GM12865 (cell line): ENCODE data around the gene BCAS1.
"Not testable (repeated sequence)": the region's sequence is repeated elsewhere in the genome, so short reads cannot be mapped to it uniquely, and the experiment has no call there.

Experiments used
- DNase-seq: peaks from one replicate; pipeline ENCODE4 v3.0.0; 2010; ENCODE audit warnings: low read depth
- H3K4me3 ChIP-seq: 2 replicates; pipeline ENCODE4 v1.5.1; 2011; ENCODE audit warnings: mild to moderate bottlenecking, low read depth, low read length, control low read depth
- TF ChIP-seq, protein P1 (sequence below): IDR thresholded peaks from 2 replicates; pipeline ENCODE4 v1.5.1; 2011; ENCODE audit warnings: low read length, control low read depth, low read depth, inconsistent platforms; ENCODE audit not compliant: insufficient read depth; ENCODE audit errors: missing control alignments

The BCAS1 gene

DNA sequence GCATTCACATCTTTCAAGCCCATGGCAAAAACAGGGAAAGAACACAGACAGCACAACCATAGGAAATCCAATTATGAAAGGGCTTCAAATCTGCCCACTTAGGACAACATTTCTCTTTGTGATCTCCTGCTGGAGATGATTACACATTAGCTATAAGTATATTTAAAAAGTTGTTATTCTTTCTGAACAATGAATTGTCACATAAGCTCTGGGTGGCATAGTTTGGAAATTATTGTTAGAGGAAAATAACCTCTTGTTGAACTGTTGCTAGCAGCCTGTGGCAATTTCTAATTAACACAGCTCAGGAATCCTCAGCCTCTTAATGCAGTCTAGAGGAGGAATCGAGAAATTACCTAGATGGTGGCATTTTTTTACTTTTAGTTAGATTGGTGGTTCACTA is 54.9 kb downstream of the BCAS1 start:
- TF ChIP-seq, protein P1, sequence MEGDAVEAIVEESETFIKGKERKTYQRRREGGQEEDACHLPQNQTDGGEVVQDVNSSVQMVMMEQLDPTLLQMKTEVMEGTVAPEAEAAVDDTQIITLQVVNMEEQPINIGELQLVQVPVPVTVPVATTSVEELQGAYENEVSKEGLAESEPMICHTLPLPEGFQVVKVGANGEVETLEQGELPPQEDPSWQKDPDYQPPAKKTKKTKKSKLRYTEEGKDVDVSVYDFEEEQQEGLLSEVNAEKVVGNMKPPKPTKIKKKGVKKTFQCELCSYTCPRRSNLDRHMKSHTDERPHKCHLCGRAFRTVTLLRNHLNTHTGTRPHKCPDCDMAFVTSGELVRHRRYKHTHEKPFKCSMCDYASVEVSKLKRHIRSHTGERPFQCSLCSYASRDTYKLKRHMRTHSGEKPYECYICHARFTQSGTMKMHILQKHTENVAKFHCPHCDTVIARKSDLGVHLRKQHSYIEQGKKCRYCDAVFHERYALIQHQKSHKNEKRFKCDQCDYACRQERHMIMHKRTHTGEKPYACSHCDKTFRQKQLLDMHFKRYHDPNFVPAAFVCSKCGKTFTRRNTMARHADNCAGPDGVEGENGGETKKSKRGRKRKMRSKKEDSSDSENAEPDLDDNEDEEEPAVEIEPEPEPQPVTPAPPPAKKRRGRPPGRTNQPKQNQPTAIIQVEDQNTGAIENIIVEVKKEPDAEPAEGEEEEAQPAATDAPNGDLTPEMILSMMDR, result no peak
- no peak overlapping the region for H3K4me3 ChIP-seq
- DNase-seq, result no peak

DNA sequence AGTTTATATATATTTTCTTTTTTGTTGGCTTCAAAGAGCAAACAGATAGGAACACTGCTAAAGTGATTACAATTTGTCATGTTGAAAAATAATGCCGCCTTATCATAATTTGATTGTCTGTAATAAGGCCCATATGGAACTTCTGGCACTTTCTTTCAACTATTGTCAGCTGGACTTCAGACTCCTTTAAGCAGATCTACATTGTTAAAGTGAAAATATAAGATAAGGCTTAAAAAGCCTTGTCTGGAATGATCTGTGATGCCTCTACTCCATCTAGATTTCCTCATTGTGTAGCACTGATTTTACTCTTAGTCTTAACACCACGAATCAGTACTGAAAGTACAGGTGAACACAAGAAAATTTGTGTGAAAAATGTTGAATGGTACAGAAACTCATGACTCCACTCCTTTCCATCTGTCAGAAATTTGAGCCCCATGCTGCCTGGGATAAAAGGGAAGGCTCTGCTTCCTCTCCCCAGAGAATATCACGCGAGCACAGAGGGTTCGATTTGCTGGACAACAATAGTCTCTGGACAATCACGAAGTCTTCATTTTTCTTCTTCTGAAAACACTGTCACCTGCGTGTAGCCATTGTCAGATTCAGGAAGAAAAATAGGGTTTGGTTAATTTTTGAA is 56.0 kb downstream of the BCAS1 start:
- TF ChIP-seq, protein P1, result no peak
- H3K4me3 ChIP-seq, result no peak overlapping the region
- DNase-seq, result no peak

DNA sequence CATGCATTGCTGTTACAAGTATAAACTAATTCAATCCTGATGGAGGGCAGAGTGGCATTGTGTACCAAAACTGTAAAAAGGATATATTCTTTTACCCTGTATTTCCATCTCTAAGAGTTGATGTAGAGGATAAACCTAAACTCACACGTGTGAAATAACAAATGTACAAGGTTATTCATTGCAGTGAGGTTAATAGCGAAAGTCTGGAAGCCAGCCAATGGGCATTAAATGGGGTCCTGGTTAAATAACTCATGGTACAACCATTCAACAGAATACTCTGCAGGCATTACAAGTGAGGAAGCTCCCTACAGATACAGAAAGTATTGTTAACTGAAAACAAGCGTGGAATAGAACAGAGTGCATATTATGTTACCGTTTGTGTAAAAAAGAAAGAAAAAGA is 56.9 kb downstream of the BCAS1 start:
- no peak for DNase-seq
- TF ChIP-seq, protein P1, result no peak
- H3K4me3 ChIP-seq, result no peak overlapping the region

DNA sequence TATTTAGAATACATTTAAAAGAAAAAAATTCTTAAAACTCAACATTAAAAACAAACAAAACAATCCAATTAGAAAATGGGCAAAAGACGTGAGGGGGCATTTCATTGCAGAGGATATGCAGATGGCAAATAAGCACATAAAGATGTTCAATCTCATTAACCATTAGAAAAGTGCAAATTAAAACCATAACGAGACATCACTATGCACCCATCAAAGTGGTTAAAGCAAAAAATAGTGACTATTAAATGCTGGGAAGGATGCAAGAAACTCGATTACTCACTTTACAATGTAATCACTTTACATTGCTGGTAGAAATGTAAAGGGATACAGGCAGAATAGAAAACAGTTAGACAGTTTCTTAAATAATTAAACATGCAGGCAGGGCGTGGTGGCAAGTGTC is 59.0 kb downstream of the BCAS1 start:
- no peak for DNase-seq
- TF ChIP-seq, protein P1, result no peak
- no peak overlapping the region for H3K4me3 ChIP-seq

DNA sequence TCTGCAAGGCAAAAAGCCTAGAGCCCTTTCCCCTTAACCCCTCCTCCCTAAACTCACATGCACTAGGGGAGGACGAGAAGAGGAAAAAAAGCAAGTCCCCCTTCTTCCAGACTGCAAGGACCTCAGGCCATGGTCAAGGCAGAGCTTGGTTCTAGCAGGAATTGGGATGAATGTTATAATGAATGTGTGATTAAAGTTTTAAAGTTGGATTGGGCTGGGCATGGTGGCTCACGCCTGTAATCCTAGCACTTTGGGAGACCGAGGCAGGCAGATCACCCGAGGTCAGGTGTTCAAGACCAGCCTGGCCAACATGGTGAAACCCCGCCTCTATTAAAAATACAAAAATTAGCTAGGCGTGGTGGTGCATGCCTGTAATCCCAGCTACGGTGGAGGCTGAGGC is 64.2 kb downstream of the BCAS1 start:
- H3K4me3 ChIP-seq, DNase-seq: not testable (repeated sequence)

DNA sequence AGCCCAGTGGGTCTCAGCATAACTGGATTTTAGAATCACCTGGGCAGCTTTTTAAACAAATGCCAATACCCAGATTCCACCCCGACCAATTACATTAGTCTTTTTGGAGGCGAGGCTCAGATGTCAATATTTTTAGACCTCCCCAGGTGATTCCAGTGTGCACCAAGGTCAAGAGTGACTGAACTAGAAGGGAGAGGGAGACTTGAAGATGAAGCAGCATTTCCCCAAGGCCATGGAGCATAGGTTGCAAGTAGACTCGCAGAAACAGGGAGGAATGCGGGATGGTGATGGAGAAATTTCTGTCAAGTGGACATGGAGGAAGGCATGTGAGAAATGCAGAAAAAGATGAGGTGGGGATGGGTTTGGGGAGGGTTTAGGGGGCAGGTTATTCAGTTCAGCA is 64.9 kb downstream of the BCAS1 start:
- TF ChIP-seq, protein P1, result no peak
- DNase-seq, result no peak

DNA sequence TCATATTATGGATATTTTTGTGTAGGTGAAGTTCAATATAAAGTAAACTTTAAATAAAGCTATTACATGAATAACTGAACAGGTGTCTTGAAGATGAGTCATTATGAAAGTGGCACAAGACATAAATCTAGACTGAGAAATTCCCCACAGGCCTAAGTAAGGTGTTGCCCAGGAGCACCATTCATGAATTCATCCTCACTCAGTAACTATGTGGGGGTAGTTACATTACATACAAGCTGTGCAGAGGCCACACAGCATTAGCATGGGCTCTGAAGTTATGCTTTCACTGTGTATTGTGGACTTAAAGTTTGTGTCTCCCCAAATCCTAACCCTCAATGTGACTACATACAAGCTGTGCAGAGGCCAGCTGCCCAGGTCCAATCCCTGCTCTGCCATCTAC is 65.9 kb downstream of the BCAS1 start:
- DNase-seq, result peak; percentile 76
- TF ChIP-seq, protein P1, result no peak
- H3K4me3 ChIP-seq, result no peak overlapping the region

More for the DNA sequence above, 64.9 kb downstream of the BCAS1 start:
- no peak overlapping the region for H3K4me3 ChIP-seq
